HG03460 (cell line): ENCODE measurements around the gene ATRNL1.
"Not testable (repeated sequence)": the region's sequence is repeated elsewhere in the genome, so short reads cannot be mapped to it uniquely, and the experiment has no call there.

Experiments
- ATAC-seq: cut with Tn5 transposase; IDR thresholded peaks from one replicate; pipeline ENCODE4 v1.9.1; 2021; ENCODE audit not compliant: unreplicated experiment

The ATRNL1 gene

GRCh38 chr10:115827231-115828009 is 734.3 kb downstream of the ATRNL1 start:
- ATAC-seq, result no peak

GRCh38 chr10:115828182-115828581 is 735.0 kb downstream of the ATRNL1 start:
- ATAC-seq, result not testable (repeated sequence)

DNA sequence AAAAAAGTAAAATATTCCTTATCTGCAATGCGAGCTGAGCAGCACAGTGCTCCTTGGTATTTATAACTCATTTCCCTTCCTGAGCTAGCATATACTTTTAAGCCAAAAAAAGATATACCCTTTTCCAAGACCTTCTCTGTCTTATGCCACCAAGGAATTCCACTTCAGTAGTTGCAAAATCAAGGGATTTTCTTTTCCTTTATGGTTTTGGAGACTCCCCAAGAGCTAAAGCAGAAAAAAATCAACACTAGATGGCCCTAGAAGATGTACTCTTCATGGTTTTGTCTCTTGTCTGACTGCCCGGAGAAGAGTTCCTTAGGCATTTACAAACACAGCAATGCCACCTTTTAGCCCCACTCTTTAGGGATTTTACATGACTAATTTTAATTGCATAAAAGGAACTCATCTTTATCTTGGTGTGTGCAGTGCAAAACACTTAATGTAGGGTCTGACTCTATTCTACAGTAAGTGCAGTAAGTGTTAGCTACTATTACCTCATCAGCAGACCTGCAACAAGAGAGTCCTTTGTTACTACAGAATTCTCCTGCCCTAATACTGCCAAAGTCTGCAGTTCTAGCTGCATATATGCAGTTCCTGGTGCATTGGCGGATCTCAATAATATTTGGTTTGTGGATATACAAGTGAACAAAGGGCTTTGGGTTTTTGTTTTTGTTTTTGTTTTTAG is 736.5 kb downstream of the ATRNL1 start:
- no peak for ATAC-seq

DNA sequence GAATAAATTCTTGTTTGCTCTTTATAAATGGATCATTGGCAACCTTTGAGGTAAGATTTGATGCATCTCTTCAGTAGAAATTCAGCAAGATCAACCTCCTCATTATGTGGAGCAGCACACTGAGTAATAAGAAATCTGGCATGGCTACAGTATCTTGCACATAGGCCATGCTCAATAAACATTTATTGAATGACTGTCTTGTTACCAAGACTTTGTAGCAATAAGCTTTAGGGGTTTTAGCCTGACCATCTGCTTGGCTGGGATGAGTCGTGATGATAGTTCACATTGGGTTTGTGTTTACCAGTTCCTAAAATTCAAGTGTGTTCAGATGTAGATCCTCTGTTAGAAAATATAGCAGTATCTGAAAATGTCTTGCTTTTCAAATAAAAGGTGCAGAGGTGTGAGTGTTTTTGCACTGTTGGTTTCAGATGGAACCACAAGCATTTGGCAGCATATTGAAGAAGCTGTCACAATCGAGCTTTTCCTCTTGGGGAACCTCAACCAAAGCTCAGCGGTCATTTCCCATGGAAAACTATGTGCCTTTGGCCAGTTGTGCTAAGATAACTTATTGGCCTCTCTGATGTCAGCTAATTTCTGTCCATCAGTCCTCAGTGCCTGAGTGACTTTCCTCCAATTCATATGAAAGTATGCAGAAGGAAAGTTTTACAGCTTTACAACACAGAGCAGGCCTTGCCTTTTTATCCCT is 737.3 kb downstream of the ATRNL1 start:
- no peak for ATAC-seq

- no peak for ATAC-seq
These were observed 737.9 kb downstream of the ATRNL1 start for GRCh38 chr10:115831016-115831415.

DNA sequence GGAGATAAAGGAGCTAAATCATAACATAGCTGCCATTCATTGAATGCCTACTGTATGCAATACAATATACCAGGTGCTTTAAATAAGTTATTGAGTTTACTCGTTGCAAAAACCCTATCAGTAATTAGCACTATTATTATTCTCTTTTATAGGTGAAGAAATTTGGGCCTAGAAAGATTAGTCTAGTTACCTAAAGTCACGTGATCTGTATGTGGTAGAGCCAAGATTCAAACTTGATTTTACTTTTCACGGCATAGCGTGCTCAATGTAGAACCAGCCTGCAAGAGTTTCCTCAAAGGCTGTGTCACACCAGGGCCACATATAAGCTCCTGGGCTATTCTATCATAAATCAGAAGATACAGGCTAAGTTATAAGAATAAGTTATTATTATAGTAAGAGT is 740.0 kb downstream of the ATRNL1 start:
- no peak for ATAC-seq

DNA sequence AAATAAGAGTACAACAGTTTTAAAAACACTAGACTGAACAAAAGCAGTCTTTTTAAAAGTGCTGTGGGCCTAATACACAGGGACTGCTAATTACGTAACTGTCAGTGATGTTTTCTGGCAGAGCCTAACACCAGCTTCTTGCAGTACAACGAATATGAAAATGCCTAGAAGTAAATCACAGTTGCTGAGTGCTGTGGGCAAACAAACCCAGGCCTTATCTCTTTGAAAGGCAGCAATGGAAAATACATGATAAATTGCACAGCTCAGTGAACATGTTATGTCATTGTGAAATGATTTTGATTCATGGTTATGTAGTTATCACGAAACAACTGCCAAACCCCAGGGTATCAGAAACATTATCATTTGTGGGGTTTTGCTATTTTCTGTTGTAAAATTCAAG is 751.4 kb downstream of the ATRNL1 start:
- ATAC-seq, result no peak

GRCh38 chr10:115845921-115846320 is 752.8 kb downstream of the ATRNL1 start:
- no peak for ATAC-seq

GRCh38 chr10:115846528-115846927 is 753.4 kb downstream of the ATRNL1 start:
- no peak for ATAC-seq

DNA sequence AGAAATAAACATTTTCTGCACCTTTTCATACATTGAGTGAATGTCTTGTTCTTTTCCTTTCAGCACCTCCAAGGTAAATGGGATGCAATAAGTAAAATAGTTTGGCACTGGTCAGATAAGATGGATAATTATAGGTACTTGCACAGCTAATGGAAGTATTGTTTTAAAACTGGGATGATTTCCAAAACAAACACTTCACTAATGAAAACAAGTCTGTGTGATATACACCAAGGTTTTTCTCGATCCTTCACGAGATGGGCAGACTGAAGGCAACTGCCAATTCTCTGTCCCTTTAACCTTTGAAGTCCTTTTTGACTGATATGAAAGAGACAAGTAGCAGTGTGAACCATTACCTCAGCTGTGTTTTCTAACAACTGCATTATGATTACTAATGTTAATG is 756.0 kb downstream of the ATRNL1 start:
- ATAC-seq, result no peak

DNA sequence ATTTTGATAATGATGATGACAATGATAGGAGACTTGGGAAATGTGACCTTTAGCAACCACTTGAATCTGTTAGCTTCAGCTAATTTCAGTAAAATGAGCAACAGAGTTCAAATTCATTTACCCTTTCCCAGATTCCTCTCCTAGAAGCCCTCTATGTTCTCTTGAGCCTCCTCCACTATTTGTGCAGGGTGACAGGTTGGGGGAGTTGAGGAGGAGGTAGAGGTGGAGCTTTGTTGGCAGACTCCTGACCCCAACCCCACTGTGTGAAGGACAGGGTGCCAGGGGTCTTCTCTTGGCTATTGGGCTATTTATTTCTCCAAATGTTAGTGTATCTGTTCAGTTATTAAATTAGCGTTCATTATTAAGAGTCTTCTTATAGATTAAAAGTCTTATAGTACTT is 757.5 kb downstream of the ATRNL1 start:
- no peak for ATAC-seq

DNA sequence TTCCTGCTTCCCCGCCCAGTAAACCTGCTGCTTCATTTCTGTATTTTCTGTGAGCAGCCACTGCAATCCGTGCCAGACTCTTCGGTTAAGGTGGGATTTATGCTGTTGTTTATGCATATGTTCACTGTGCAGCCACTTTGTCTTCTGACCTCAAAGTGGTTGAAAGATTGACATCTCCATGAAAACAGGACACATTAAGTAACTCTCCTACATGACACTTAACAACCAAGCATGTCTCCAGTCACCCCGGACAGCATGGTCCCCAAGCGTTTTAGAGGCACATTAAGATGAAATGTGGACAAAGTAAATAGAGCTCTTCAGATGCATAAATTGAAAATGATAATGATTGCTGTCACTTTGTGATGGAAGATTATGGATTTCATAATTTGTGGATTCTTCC is 758.5 kb downstream of the ATRNL1 start:
- ATAC-seq, result no peak

GRCh38 chr10:115854740-115855435 is 761.7 kb downstream of the ATRNL1 start:
- no peak for ATAC-seq

GRCh38 chr10:115856580-115856979 is 763.4 kb downstream of the ATRNL1 start:
- no peak for ATAC-seq

GRCh38 chr10:115857856-115858255 is 764.7 kb downstream of the ATRNL1 start:
- no peak for ATAC-seq

DNA sequence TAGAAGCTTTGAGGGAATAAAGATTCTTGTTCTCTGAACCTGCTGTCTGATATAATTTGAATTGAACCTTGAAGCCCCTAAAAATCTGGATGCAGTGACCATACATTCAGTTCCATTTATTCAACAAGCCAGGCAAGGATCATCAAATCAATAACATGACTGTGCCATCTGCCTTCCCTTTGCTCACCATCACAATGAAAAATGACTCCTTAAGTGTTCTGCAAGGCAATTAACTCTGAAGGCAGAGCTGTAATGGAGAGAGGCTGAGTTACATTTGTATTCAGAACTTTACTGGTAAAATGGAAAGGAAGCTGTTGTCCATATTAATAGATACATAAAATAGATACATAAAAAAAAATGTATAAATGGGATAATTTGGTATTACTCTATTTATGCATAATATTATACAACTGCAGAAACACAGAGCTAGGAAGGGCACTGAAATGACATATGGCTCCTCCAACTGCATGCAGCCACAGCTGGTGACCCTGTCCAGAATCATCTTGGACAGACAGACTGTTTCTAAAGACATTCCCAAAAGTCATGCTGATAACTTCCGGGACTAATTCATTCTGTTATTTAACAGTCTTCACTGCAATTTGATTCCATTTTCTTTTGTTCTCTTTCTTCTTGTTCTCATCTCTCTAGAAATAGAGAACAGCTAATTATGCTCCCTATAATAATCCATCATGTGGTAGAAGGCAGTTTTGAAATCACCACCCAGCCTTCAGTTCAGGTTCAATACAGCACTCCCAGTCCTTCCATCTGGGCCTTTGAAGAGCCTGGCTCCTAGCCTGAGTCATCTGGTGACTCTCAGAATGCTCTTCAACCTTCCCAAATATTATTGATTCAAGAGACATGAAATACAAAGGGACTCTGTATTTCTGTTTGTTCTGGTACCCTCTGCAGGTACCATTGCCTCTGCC is 767.3 kb downstream of the ATRNL1 start:
- ATAC-seq, result no peak

DNA sequence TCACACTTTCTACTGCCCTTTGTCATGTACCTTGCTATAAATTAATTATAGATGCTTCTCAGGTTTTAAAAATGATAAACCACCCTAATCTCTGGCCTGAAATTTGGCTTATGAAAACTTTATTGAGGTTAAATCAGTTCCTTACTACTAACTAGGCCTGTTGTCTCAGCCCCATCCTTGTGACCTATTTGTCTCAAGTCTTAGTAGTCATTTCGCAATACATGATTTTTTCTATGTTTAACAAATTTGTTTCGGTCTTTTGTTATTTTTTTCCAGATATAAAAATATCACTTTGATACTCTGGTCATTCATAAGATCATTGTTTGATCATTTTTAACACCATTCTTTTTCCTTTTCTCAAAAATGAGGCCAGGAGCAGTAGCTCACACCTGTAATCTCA is 768.3 kb downstream of the ATRNL1 start:
- ATAC-seq, result no peak

GRCh38 chr10:115861864-115862263 is 768.7 kb downstream of the ATRNL1 start:
- ATAC-seq, result no peak

GRCh38 chr10:115866174-115866573 is 773.0 kb downstream of the ATRNL1 start:
- ATAC-seq, result no peak

GRCh38 chr10:115866691-115867090 is 773.5 kb downstream of the ATRNL1 start:
- ATAC-seq, result no peak
